Hypothalamus (tissue), 51 donors: Measurements from ENCODE around the gene GREB1.
A peak's percentile ranks its signal among the peaks of the same experiment; 100 is the strongest.

Experiments
- DNase-seq, 51 donors: peaks; one replicate each; lab custom pipeline; 2025; lab: John Stamatoyannopoulos, UW

GREB1 gene

GRCh38 chr2:11577101-11577883 is 43.4 kb downstream of the GREB1 start:
- DNase-seq: no peak

GRCh38 chr2:11578081-11578948 is 44.5 kb downstream of the GREB1 start:
- DNase-seq: no peak

GRCh38 chr2:11578986-11579774 is 45.3 kb downstream of the GREB1 start:
- no peak for DNase-seq

GRCh38 chr2:11579867-11580659 is 46.2 kb downstream of the GREB1 start:
- DNase-seq: no peak

- no peak for DNase-seq
Observed at GRCh38 chr2:11580697-11581096, 46.9 kb downstream of the GREB1 start.

GRCh38 chr2:11581124-11581796 is 47.4 kb downstream of the GREB1 start:
- DNase-seq: no peak

- DNase-seq: no peak
Observed at GRCh38 chr2:11581797-11582611, 48.2 kb downstream of the GREB1 start.

- DNase-seq: peak in 8 of 51 donors; percentile 9 to 57 (median 46)
Observed at GRCh38 chr2:11582612-11582861, 48.7 kb downstream of the GREB1 start.

GRCh38 chr2:11582862-11583752 is 49.3 kb downstream of the GREB1 start:
- peak in 34 of 51 donors; percentile 4 to 73 (median 35) for DNase-seq

- DNase-seq: peak in 47 of 51 donors; percentile 7 to 91 (median 56)
Observed at GRCh38 chr2:11583840-11584524, 50.1 kb downstream of the GREB1 start.

- no peak for DNase-seq
Observed at GRCh38 chr2:11584525-11585056, 50.7 kb downstream of the GREB1 start.

GRCh38 chr2:11585071-11585470 is 51.2 kb downstream of the GREB1 start:
- no peak for DNase-seq

GRCh38 chr2:11588228-11589110 is 54.6 kb downstream of the GREB1 start:
- DNase-seq: no peak

- DNase-seq: no peak
Observed at GRCh38 chr2:11589316-11589940, 55.6 kb downstream of the GREB1 start.

GRCh38 chr2:11590193-11590592 is 56.3 kb downstream of the GREB1 start:
- DNase-seq: no peak

- no peak for DNase-seq
Observed at GRCh38 chr2:11591091-11591490, 57.2 kb downstream of the GREB1 start.
